ENCODE results near the gene ZNF616.

DNA sequence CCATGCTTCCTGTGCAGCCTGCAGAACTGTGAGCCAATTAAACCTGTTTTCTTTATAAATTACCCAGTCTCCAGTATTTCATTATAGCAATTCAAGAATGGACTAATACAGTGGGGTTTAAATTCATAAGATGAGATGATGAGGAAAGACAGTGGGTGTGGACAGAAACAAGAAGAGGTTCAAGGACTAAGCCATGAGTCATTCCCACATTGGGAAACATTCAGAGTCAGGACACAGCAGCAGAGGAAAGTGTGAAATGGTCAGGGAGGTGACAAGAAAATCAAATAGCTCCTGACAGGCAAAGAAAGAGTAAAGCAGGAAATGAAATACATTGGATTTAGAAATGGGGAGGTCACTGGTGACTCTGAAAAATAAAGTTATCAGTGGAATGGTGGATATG, 53.3 kb downstream of the ZNF616 start:
- TF ChIP-seq, protein P1, sequence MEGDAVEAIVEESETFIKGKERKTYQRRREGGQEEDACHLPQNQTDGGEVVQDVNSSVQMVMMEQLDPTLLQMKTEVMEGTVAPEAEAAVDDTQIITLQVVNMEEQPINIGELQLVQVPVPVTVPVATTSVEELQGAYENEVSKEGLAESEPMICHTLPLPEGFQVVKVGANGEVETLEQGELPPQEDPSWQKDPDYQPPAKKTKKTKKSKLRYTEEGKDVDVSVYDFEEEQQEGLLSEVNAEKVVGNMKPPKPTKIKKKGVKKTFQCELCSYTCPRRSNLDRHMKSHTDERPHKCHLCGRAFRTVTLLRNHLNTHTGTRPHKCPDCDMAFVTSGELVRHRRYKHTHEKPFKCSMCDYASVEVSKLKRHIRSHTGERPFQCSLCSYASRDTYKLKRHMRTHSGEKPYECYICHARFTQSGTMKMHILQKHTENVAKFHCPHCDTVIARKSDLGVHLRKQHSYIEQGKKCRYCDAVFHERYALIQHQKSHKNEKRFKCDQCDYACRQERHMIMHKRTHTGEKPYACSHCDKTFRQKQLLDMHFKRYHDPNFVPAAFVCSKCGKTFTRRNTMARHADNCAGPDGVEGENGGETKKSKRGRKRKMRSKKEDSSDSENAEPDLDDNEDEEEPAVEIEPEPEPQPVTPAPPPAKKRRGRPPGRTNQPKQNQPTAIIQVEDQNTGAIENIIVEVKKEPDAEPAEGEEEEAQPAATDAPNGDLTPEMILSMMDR (IDR thresholded peaks at IDR 0.05; ENCODE audit: insufficient read depth, low read depth, low read length) = no peak
- TF ChIP-seq EZH2 (IDR thresholded peaks at IDR 0.05; ENCODE audit: insufficient read depth, low read length) = no peak

Measured in astrocyte (in vitro differentiated cells and primary cell).